DND-41 (cell line): ENCODE data around the gene CLK2.

ENCODE experiments used
- EZH2 ChIP-seq: IDR thresholded peaks from 3 replicates; pipeline ENCODE4 v1.6.1; 2012; ENCODE audit warnings: borderline replicate concordance, low read depth, mild to moderate bottlenecking, moderate library complexity, low read length, inconsistent platforms; ENCODE audit not compliant: severe bottlenecking
- TF ChIP-seq, protein P1 (sequence below): IDR thresholded peaks from 2 replicates; pipeline ENCODE4 v1.5.1; 2012; ENCODE audit warnings: borderline replicate concordance, low read length, moderate library complexity, mild to moderate bottlenecking; ENCODE audit not compliant: poor library complexity, severe bottlenecking; ENCODE audit errors: extremely low read depth

DNA sequence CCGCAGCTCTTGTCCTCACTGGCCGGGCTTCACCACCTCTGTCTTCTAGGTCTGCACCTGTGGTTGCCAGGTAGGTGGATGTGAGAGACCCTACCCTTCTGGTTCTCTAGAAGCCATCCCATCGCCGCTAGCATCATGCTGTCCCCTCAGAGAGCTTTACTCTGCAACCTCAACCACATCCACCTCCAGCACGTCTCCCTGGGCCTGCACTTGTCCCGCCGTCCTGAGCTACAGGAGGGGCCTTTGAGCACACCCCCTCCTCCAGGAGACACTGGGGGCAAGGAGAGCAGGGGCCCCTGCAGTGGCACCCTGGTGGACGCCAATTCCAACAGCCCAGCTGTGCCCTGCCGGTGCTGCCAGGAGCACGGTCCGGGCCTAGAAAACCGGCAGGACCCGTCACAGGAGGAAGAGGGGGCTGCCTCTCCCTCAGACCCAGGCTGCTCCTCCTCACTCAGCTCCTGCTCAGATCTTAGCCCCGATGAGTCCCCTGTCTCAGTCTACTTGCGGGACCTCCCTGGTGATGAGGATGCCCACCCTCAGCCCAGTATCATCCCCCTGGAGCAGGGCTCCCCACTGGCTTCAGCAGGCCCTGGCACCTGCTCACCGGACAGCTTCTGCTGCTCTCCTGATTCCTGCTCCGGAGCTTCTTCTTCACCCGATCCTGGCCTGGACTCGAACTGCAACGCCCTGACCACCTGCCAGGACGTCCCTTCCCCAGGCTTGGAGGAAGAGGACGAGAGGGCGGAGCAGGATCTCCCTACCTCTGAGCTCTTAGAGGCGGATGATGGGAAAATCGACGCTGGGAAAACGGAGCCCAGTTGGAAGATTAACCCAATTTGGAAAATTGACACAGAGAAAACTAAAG, 48.6 kb upstream of the CLK2 start:
- TF ChIP-seq, protein P1, sequence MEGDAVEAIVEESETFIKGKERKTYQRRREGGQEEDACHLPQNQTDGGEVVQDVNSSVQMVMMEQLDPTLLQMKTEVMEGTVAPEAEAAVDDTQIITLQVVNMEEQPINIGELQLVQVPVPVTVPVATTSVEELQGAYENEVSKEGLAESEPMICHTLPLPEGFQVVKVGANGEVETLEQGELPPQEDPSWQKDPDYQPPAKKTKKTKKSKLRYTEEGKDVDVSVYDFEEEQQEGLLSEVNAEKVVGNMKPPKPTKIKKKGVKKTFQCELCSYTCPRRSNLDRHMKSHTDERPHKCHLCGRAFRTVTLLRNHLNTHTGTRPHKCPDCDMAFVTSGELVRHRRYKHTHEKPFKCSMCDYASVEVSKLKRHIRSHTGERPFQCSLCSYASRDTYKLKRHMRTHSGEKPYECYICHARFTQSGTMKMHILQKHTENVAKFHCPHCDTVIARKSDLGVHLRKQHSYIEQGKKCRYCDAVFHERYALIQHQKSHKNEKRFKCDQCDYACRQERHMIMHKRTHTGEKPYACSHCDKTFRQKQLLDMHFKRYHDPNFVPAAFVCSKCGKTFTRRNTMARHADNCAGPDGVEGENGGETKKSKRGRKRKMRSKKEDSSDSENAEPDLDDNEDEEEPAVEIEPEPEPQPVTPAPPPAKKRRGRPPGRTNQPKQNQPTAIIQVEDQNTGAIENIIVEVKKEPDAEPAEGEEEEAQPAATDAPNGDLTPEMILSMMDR: no peak
- TF ChIP-seq EZH2: no peak
